AG20443 (cell line): Measurements from ENCODE around the gene IRAG1.
A peak's percentile ranks its signal among the peaks of the same experiment; 100 is the strongest.

Experiments used
- DNase-seq: peaks from one replicate; pipeline ENCODE4 v3.0.0; 2012; ENCODE audit warnings: low spot score, mixed read lengths

IRAG1 gene

DNA sequence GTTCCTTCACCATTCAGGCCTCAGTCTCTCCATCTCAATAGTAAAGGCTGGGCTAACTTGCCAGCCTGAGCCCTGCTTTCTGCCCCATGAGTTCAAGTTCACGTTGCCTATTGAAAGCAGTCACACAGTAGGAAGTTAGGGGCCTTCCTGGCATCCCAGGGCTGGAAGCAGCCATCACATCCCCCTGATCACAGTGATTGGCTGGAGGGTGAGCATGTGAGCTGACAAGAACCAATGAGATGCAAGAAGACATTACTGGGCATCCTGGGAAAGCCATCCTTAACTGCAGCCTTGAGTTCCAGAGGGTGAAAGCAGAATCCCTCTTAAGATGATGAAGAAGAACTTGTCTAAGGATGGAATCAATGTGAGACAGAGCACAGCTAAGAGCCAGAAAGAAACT lies 29.1 kb downstream of the IRAG1 start:
- no peak for DNase-seq

DNA sequence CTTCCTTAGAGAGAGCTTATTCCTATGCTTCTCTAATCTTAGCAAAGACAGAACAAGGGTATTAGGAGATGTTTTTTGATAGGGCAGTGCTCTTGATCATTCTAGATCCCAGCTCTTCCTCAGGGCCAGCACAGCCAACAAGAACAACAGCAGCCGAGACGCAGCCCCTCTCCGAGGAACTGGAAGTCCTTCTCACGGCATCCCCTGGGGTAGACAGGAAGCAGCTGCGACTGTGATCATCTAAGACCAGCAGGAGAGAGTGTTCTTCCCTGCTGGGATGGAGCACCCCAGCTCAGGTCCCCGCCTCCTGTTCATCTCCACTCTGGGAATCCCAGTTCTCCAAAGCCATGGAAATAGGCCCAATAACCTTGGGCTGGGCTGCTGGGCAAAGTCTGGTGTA lies 29.6 kb downstream of the IRAG1 start:
- DNase-seq: no peak

GRCh38 chr11:10663365-10663764 lies 30.2 kb downstream of the IRAG1 start:
- no peak for DNase-seq

- DNase-seq: no peak
Observed at GRCh38 chr11:10660323-10660722, 33.2 kb downstream of the IRAG1 start.

DNA sequence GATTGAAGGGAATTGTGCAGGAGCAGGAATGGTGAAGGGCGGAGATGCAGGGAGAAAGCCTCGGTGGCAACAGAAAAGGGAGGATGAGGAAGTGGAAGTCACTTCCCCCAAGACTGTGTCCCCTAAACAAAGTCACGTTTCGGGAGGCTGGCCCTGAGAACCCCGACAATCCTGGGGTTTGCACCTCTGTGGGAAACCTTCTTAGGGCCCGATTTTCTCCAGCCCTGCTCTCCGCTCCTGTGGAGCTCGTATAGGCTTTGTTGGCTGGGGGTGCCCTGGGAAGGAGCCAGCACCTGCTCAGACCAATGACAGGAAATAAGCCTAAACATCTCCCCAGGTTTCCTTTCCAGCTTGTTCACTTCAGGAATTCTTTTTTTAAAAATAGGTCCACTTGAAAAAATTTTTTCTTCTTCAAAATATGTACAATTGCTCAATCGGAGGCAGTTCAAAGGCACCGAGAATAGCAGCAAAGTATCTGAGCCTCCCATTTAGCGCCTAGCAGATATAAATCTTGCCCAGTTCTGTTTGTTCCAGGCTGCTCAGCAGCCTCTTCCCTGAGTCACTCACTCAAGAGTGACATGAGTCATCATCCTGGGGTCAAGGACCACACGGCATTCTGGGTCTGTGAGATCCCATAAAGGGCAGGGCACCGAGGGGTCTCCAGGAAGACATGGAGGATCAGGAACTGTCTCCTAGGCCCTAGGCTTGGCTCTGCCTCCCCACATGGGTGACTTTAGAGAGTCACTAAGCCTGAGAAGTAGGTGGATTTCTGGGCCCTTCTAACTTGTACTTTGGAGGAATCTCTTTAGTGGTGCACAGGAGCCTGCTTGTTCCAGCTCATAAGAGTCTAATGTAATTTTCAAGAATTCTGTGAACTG lies 34.0 kb downstream of the IRAG1 start:
- DNase-seq: peak; percentile 85

DNA sequence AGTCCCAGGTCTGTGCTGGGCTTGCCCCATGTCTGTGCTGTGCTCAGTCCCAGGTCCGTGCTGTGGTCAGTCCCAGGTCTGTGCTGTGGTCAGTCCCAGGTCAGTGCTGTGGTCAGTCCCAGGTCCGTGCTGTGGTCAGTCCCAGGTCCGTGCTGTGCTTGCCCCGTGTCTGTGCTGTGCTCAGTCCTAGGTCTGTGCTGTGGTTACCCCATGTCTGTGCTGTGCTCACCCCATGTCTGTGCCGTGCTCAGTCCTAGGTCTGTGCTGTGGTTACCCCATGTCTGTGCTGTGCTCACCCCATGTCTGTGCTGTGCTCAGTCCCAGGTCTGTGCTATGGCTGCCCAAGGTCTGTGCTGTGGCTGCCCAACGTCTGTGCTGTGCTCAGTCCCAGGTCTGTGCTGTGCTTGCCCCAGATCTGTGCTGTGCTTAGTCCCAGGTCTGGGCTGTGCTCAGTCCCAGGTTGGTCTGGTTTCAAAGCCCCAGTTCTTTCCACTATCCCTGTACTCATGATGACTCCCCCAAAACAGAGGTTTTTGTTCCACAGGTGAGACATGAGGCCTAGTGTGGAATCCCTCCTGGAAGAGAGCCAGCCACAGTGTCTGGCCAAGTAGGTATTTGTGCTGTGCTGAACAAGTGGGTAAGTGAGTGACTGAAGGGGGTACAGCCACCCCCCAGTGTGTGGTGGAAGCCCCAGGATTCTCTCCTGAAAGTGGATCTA lies 34.8 kb downstream of the IRAG1 start:
- DNase-seq: no peak

GRCh38 chr11:10657308-10658271 lies 36.0 kb downstream of the IRAG1 start:
- DNase-seq: peak; percentile 61

- DNase-seq: no peak
Observed at GRCh38 chr11:10655943-10656576, 37.5 kb downstream of the IRAG1 start.

DNA sequence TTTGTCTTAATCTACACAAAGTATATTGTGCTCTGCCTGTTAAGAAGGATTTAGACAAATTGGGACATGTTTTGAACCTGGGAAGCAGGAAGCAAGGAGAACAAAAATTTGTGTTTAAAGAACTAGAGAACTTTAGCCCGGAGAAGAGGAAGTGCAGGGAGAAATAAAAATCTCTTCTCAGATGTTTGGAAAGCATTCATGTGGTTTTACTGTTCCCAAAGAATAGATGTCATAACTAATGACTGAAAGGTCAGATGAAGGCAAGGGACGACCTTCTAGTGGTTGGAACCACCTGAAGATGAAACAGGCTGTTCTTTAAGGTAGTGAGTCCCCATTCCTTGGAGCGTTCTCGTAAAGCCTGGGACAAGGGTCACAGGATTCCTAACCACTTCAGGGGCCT lies 38.3 kb downstream of the IRAG1 start:
- no peak for DNase-seq

- no peak for DNase-seq
Observed at GRCh38 chr11:10654811-10655150, 38.8 kb downstream of the IRAG1 start.

DNA sequence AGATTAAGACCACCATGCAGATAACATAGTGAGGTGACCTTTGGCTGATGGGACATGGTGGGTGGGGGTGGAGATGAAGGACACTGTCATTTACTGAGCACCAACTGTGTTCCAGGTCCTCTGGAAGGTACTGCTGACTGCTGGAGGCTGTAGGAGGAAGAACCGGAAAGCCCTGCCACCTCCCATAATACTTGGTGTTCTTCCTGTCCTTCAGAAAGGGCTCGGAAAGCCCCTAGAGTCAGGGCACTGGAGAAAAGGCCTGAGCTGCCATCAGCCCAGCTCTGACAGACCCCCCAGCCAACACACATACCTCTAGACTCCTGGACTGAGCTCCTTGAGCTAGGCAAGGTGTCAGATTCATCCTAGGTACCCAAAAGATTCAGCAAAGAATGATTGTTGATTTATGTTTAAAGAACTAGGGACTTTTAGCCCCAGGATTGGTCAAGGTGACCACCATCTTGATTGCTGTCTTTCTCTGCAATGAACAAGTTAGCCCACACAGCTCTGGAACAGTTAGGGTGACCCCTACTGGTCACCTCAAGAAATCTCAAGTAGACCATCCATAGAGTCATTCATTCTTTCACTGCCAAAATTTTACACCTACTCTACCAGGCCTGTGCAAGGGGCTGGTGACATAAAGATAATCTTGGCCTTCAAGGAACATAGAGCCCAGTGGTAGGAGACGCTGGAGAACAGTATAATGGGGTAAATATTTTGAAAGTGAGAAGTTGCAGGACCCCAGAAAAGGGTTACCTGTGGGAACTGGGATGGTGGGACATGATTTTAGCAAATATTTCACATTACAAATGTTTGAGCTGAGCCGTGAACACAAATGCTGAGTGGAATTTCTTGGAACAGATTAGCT lies 39.4 kb downstream of the IRAG1 start:
- peak; percentile 59 for DNase-seq

GRCh38 chr11:10653261-10653660 lies 40.3 kb downstream of the IRAG1 start:
- no peak for DNase-seq

DNA sequence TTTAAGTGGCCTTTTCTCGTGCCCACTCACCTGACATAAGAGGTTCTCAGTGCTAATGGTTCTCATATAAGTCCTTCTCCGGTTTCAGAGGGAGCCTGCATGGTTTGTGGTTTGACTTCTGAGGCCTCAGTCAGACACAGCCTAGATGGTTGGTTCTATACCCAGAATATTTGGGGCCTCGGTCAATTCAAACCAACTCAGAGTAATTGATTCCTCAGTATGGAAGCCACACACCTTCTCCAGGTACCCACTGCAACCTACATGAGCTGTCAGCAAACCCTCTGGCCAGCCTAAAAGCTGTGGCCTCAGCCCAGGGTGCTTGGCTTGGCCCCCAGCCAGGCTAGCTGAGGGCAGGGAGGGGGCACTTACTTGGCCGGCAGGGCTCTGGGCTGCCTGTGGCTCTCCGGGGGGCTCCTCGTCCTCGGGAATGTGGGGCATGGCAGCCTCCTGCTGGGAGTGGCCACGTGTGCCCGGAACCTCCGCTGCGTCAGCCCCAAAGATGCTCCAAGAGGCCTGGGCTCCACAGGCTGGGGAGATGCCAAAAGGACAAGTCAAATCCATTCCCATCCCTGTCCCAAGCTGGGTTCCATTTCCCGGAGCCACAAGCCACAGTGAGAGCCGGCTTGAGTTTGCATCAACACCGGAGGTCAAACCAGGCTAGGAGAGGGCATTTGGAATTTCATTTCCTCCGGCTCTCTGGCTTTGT lies 41.7 kb downstream of the IRAG1 start:
- DNase-seq: no peak

DNA sequence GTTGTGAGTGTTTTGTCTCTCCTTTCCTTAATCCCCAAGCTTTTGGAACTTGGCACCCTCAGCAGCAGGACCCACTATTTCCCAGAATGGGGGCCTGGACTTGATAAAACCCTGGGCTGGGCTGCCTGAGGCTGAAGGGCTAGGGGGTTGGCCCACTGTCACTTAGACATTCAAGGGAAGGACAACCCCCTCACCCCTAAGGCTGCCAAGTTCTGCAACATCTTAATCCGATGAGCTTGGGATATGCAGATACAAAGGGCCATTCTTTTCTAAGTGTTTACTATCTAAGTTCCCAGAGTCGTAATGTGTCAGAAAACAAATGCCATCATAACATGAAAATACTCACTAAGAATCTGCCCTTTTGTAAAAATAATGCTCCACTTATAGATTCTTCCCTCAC lies 42.9 kb downstream of the IRAG1 start:
- DNase-seq: no peak

DNA sequence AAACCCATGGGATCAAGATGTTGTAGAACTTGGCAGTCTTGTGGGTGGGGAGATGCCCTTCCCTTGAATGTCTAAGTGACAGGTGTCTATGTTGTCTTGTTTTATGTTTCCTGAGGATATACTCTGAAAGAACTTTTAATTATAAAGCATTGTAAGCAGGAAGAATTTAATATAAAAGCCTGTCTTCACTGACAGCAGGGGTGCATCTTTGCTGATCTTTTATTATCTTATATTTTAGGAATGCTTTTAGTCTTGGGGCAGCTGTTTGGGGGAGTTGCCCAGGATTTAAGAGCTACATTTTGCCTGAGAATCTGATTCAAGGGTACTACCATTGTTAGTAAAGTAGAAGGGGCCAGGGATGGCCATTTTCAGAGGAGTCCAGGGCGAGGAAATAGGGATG lies 43.4 kb downstream of the IRAG1 start:
- no peak for DNase-seq

DNA sequence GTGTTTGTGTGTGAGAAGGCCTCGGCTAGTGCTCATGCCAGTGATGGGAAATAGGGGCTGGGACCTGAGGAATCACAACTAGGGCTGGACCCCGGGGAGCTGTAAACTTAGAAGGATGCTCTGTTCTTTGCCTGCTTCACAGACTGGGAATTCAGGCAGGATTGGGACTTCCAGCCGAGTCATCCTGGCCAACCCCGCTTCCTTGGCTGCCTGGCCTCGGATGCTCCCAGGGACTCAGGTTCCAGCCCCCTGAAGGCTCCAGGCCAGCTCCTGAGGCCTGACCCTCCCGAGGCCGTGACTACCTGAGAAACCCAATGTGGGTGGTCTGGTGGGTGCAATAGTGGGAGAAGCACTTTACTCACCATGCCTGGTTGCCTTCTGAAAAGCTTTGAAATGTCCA lies 44.7 kb downstream of the IRAG1 start:
- DNase-seq: no peak

DNA sequence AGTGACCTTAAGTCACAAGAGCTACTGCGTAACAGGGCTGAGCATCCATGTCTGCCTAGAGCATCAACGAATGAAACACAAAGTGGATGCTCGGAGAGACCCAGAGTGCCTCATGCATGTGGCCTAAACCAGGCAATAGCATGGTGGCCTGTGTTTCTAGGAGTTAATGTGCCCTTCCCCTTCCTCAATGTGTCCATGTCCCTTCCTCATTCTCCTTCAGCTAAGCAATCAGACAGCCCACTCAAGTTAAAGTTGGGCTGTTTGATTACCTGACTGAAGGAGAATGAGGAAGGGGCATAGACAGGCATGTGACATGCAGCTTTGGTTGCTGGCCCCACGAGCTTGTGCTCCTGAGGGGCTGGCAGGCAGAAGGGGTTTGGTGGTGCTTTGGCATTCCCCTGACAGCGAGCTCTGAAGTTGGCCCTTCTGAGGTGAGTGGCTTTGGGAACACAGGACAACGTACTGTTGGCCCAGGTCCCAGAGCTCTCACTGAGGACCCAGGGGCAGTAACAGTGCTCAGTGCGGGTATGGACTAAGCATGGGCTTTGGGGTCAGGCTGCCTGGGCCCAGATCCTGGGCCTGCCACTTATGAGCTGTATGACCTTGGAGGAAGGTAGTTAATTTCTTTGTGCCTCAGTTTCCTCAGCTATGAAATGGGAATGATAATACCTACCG lies 46.7 kb downstream of the IRAG1 start:
- no peak for DNase-seq

- DNase-seq: no peak
Observed at GRCh38 chr11:10646005-10646404, 47.5 kb downstream of the IRAG1 start.

DNA sequence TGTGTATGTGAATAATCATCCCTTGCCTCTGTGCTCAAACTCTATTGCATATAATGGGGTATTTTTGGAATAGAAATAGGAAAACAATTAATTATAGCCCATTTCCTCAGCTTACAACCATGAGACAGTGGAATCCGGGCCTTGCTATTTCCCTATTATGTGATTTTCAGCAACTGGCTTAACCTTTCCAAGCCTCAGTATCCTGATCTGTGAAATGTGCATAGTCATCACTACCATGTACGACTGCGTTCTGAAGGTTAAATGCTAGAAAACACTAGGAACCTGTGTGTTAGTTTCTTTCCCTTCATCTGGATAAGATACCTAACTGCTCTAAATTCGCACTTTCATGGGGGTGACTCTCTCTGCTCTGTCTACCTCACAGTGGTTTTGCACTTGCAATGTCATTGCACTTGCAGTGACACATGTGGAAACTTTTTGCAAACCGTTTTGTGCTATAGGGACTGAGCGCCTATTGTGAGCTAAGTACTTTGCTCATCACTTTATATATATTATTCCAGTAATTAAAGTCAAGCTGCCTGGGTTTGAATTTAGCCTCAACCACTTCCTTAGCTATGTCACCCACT lies 48.3 kb downstream of the IRAG1 start:
- DNase-seq: no peak
